ENCODE data around the gene MXRA7.

MXRA7 gene

GRCh38 chr17:76674600-76674999 lies 36.2 kb downstream of the MXRA7 start:
- DNase-seq: no peak

GRCh38 chr17:76673729-76674128 lies 37.0 kb downstream of the MXRA7 start:
- DNase-seq: no peak

- no peak for DNase-seq
These were observed 37.9 kb downstream of the MXRA7 start for GRCh38 chr17:76672892-76673291.

GRCh38 chr17:76672270-76672851 lies 38.4 kb downstream of the MXRA7 start:
- DNase-seq: no peak

GRCh38 chr17:76671912-76672262 lies 38.9 kb downstream of the MXRA7 start:
- no peak for DNase-seq

GRCh38 chr17:76671123-76671911 lies 39.4 kb downstream of the MXRA7 start:
- peak; percentile 100 for DNase-seq

- no peak for DNase-seq
These were observed 40.0 kb downstream of the MXRA7 start for GRCh38 chr17:76670718-76671122.

- peak; percentile 20 for DNase-seq
These were observed 40.6 kb downstream of the MXRA7 start for GRCh38 chr17:76670020-76670717.

GRCh38 chr17:76667786-76668453 lies 42.8 kb downstream of the MXRA7 start:
- no peak for DNase-seq

- no peak for DNase-seq
These were observed 43.3 kb downstream of the MXRA7 start for GRCh38 chr17:76667491-76667755.

GRCh38 chr17:76660656-76661042 lies 50.1 kb downstream of the MXRA7 start:
- DNase-seq: no peak

- peak; percentile 38 for DNase-seq
These were observed 50.7 kb downstream of the MXRA7 start for GRCh38 chr17:76659928-76660655.

GRCh38 chr17:76658242-76658662 lies 52.5 kb downstream of the MXRA7 start:
- no peak for DNase-seq

GRCh38 chr17:76657505-76658241 lies 53.1 kb downstream of the MXRA7 start:
- DNase-seq: no peak

- no peak for DNase-seq
These were observed 56.4 kb downstream of the MXRA7 start for GRCh38 chr17:76654408-76654807.

- no peak for DNase-seq
These were observed 60.3 kb downstream of the MXRA7 start for GRCh38 chr17:76650504-76650903.

- no peak for DNase-seq
These were observed 64.1 kb downstream of the MXRA7 start for GRCh38 chr17:76646712-76647111.

- DNase-seq: no peak
These were observed 65.3 kb downstream of the MXRA7 start for GRCh38 chr17:76645481-76645880.

- no peak for DNase-seq
These were observed 65.8 kb downstream of the MXRA7 start for GRCh38 chr17:76644995-76645394.

GRCh38 chr17:76643553-76644148 lies 67.1 kb downstream of the MXRA7 start, which contains the start of gene ST6GALNAC1:
ST6GALNAC1 (minus strand) TSS chr17:76643757; CDS start chr17:76643638, 119 bp downstream.
- peak; percentile 41 for DNase-seq

- no peak for DNase-seq
These were observed 67.8 kb downstream of the MXRA7 start for GRCh38 chr17:76642994-76643393.

GRCh38 chr17:76642032-76642561 lies 68.7 kb downstream of the MXRA7 start:
- DNase-seq: no peak

All from CD4-positive, alpha-beta T cell treated with Interleukin-10 for 1 hour (primary cell).